ENCODE results near the gene CDKN2AIPNL. TPM values are rescaled to one million over a fixed set of nuclear protein-coding genes. Genes with fewer than 3 reads are reported as not detected.

CDKN2AIPNL gene
- total and polyA plus RNA-seq, 2 of the 8 experiments (the other 6 are each of a cell fraction or from before 2014, with no cell fraction given) = 40.0 to 56.3 TPM

DNA sequence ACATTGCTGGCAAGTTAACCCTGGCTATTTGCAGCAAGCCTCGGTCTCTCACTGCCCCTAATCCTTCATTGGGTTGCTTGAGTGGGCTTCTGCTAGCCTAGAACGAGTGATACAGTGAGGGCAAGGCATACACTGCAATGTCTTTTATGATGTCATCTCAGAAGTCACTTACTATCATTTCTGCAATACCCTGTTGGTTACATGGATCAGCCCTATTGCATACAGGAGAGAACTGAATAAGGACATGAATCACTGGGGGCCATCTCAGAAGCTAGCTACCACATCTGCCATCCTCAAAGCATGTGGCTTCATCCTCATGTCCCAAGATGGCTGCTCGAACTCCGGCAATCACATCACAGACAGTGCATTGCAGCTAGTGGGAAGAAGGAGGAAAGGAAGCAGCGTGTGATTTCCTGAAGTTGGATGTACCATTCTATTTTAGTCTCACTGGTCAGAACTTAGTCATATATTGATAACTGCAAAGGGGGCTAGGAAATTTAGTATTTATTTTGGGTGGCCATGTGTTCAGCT lies 33.3 kb upstream of the CDKN2AIPNL start:
- no peak overlapping the region for H4K5ac ChIP-seq (ENCODE audit: insufficient read length, low read depth, low read length)
- no peak overlapping the region for H3K4ac ChIP-seq (replicated peaks; ENCODE audit: insufficient read length, low read depth, low read length)
- H3K18ac ChIP-seq (ENCODE audit: extremely low read depth, low read length) = no peak overlapping the region
- no peaks in the 10 kb centered on the region for H3K79me1 ChIP-seq (ENCODE audit: low read depth, low read length)
- no peak overlapping the region for H2AFZ ChIP-seq (ENCODE audit: low read length)
- FAIRE-seq (no peak), DNase-seq (ENCODE audit: low read depth in 1 of 2, low spot score in 2 of 2) (no peak)
- no peak overlapping the region for H3K4me2 ChIP-seq (ENCODE audit: insufficient read depth in 1 of 2, low read depth in 2 of 2, low read length in 2 of 2)
- POLR2A ChIA-PET (ENCODE audit: partially characterized antibody) = interaction anchor here (0.8 to 2.1 kb wide), 8 partner anchors 10 to 86 kb away, joined by 3 to 7 read pairs (median 4); partner anchors contain the start of gene CDKN2AIPNL
- H2AK5ac ChIP-seq (ENCODE audit: low read depth, low read length) = no peak overlapping the region
- CTCF ChIA-PET (ENCODE audit: partially characterized antibody) = interaction anchor here (1.0 to 1.8 kb wide), 3 partner anchors 10 to 67 kb away, joined by 4 to 5 read pairs (median 4); no protein-coding TSS in a partner anchor
- no peak overlapping the region for H3K23ac ChIP-seq (ENCODE audit: insufficient read length)
- WGBS, 2 experiments (ENCODE audit: extremely low coverage in 1 of 2, insufficient coverage in 1 of 2, insufficient read length in 1 of 2, insufficient replicate concordance in 2 of 2, low coverage in 1 of 2, low lambda C conversion rate in 2 of 2, missing lambda C conversion rate in 1 of 2) = 94% methylated on average over 5 of the region's 5 CpGs; no CpG with 5 or more reads in 1 of the 2 experiments
- H2BK20ac ChIP-seq (ENCODE audit: low read length) = no peak overlapping the region
- H3K9ac ChIP-seq (replicated peaks in 1 of 4; ENCODE audit: extremely low read depth in 1 of 4, low read depth in 3 of 4, low read length in 3 of 4) = no peak overlapping the region
- H3K14ac ChIP-seq (ENCODE audit: insufficient read length) = no peak overlapping the region
- no peak overlapping the region for H2BK15ac ChIP-seq (ENCODE audit: low read length)
- H3K9me3 ChIP-seq (ENCODE audit: insufficient read depth in 2 of 2, low read depth in 1 of 2, low read length in 1 of 2) = no peaks in the 10 kb centered on the region
- H4K8ac ChIP-seq (ENCODE audit: extremely low read depth, insufficient read depth, low read length) = no peak overlapping the region
- no peak overlapping the region for H3K27ac ChIP-seq (ENCODE audit: low read depth, low read length)
- no peak overlapping the region for H4K91ac ChIP-seq (replicated peaks; ENCODE audit: insufficient read length, low read length)
- no peaks in the 10 kb centered on the region for H3K23me2 ChIP-seq (ENCODE audit: low read depth, low read length)
- H4K20me1 ChIP-seq (replicated peaks in 1 of 2; ENCODE audit: control insufficient read depth in 1 of 2, insufficient read depth in 2 of 2, low read length in 2 of 2) = peaks cover 0 to 1% of the 10 kb centered on the region in 2 experiments
- no peak overlapping the region for H3K56ac ChIP-seq (replicated peaks; ENCODE audit: insufficient read length, low read depth, low read length)
- H3K79me2 ChIP-seq (ENCODE audit: control insufficient read depth in 1 of 2, insufficient read depth in 2 of 2, low read length in 2 of 2) = no peaks in the 10 kb centered on the region
- no peak overlapping the region for H2BK120ac ChIP-seq (replicated peaks; ENCODE audit: low read depth, low read length)
- no peak overlapping the region for H2BK5ac ChIP-seq (ENCODE audit: low read depth, low read length)
- H3K36me3 ChIP-seq (ENCODE audit: control insufficient read depth in 2 of 4, insufficient read depth in 4 of 4, low read length in 3 of 4) = no peaks in the 10 kb centered on the region
- TF ChIP-seq, protein P1, sequence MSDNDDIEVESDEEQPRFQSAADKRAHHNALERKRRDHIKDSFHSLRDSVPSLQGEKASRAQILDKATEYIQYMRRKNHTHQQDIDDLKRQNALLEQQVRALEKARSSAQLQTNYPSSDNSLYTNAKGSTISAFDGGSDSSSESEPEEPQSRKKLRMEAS (IDR thresholded peaks at IDR 0.05) = peak; percentile 31; the same call in 1 of the 2 replicates
- no peak for TF ChIP-seq SP2 (IDR thresholded peaks at IDR 0.05; ENCODE audit: low read length)
- TF ChIP-seq KDM1A (IDR thresholded peaks at IDR 0.05; ENCODE audit: borderline replicate concordance, low read length) = peak; percentile 87; the same call in 1 of the 2 replicates
- no peaks in the 10 kb centered on the region for H3K27me3 ChIP-seq (replicated peaks in 1 of 4; ENCODE audit: control insufficient read depth in 3 of 4, extremely low read depth in 1 of 4, insufficient read depth in 3 of 4, low read length in 3 of 4)
- peaks cover 0 to 7% (median 2%) of the 10 kb centered on the region in 4 experiments; a peak in 2 of 7 replicates for H3K4me1 ChIP-seq (replicated peaks in 1 of 4; ENCODE audit: control insufficient read depth in 3 of 4, insufficient read depth in 4 of 4, low read length in 3 of 4)
- no peak overlapping the region for H3K4me3 ChIP-seq (ENCODE audit: extremely low read depth in 1 of 4, insufficient read depth in 2 of 4, low read depth in 3 of 4, low read length in 4 of 4)
- no peak overlapping the region for H2BK12ac ChIP-seq (ENCODE audit: low read depth, low read length)
